Omental fat pad (tissue), 4 donors: ENCODE measurements around the gene PRDM7. TPM values are rescaled to one million over a fixed set of nuclear protein-coding genes. Genes with fewer than 3 reads are reported as not detected.

Source experiments
- ATAC-seq: fragments of 150-250 bp; one replicate; pipeline ENCODE4 v1.9.1; 2016; ENCODE audit warnings: mild to moderate bottlenecking, moderate library complexity; ENCODE audit not compliant: low FRiP score
- DNase-seq: peaks from one replicate; pipeline ENCODE4 v3.0.0-alpha.2; 2019; ENCODE audit warnings: low spot score
- total RNA-seq, 4 donors: library from RNA; depleted of rRNA; stranded (reverse); fragments of >200 nt; gene quantifications; one replicate each; pipeline ENCODE4 v1.1.0, GENCODE V29; 2016
- TF ChIP-seq, protein P1 (sequence below), 3 donors: fragments of 450-650 bp; IDR thresholded peaks; one replicate each; pipeline ENCODE4 v1.5.1; 2016 to 2017; ENCODE audit warnings: antibody characterized with exemption in 3 of 3, mild to moderate bottlenecking in 3 of 3, moderate library complexity in 2 of 3

PRDM7 gene
- total RNA-seq, 4 donors from 2014 or later: not detected

DNA sequence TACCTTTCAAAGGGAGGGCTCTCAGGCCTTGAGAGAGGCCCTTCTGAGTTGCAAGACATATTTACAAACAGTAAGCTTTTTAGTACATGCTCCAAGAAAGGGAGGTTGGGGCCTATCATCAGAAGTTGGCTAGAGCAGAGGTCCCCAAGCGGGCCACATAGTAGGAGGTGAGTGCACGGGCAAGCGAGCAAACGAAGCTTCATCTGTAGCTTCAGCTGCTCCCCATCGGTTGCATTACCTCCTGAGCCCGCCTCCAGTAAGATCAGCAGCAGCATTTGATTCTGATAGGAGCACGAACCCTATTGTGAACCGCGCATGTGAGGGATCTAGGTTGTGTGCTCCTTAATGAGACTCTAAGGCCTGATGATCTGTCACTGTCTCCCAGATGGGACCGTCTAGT is 26.2 kb downstream of the PRDM7 start:
- TF ChIP-seq, protein P1, sequence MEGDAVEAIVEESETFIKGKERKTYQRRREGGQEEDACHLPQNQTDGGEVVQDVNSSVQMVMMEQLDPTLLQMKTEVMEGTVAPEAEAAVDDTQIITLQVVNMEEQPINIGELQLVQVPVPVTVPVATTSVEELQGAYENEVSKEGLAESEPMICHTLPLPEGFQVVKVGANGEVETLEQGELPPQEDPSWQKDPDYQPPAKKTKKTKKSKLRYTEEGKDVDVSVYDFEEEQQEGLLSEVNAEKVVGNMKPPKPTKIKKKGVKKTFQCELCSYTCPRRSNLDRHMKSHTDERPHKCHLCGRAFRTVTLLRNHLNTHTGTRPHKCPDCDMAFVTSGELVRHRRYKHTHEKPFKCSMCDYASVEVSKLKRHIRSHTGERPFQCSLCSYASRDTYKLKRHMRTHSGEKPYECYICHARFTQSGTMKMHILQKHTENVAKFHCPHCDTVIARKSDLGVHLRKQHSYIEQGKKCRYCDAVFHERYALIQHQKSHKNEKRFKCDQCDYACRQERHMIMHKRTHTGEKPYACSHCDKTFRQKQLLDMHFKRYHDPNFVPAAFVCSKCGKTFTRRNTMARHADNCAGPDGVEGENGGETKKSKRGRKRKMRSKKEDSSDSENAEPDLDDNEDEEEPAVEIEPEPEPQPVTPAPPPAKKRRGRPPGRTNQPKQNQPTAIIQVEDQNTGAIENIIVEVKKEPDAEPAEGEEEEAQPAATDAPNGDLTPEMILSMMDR (IDR thresholded peaks at IDR 0.05): no peak
- ATAC-seq: no peak

DNA sequence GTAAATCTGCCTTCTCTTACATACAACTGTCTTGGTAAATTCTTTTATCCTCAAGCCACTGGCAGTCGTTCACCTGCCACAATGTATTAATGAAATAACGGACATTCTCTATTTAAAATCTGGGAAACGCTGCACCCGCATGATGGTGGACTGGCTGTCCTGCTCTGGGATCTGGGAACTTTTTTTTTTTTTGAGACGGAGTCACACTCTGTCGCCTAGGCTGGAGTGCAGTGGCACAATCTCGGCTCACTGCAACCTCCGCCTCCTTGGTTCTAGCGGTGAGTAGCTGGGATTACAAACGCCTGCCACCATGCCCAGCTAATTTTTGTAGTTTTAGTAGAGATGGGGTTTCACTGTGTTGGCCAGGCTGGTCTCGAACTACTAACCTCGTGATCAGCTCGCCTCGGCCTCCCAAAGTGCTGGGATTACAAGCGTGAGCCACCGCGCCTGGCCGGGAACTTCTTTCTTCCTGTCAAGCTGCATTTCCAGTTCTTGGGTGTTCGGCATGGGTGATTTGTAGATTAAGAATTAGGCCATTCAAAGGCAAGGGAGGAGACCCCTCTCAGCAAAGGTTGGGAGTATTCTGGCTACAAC is 28.3 kb downstream of the PRDM7 start:
- no peak for DNase-seq
- TF ChIP-seq, protein P1 (IDR thresholded peaks at IDR 0.05): no peak
- no peak for ATAC-seq

More for the DNA sequence above, 26.2 kb downstream of the PRDM7 start:
- DNase-seq: no peak

DNA sequence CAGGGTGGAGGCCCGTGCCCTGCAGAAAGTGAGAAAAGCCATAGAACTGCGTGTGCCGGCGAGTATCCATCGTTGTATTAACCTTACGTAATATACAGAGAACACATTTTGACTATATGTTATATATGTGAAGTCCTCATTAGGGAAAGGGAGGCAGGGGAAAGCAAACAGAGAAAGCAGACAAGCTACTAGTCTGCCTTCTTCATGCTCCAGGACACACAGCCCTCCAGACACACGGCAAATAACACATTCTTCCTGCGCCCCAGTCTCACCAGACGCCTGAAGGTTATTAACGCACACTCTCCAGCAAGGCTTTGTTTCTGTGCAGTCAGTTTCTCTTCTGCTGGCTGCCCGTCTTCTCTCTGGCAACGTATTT is 28.8 kb downstream of the PRDM7 start:
- TF ChIP-seq, protein P1 (IDR thresholded peaks at IDR 0.05): no peak
- DNase-seq: no peak
- ATAC-seq: no peak

DNA sequence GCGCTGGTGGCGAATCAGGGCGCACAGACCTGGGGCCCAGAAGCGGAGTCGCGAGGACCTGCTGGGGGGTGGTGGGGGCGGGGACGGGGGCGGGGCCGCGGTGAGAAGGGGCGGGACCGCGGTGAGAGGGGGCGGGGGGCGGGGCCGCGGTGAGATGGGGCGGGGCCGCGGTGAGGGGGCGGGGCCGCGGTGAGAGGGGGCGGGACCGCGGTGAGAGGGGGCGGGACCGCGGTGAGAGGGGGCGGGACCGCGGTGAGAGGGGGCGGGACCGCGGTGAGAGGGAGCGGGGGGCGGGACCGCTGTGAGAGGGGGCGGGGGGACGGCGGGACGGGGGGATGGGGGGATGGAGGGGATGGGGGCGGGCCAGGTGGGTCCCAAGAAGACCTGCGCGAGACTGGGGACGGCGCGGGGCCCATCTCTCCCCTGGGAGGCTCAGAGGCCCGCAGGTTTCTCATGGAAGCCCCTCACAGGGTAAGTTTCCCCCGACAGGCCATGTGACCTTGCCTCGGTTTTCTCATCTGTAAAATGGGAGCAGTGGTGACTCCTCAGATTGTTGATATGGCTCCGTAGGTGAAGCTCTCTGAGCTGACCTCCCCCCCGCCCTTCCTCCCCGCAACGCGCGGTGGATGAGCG is 29.3 kb downstream of the PRDM7 start:
- ATAC-seq (no peak), DNase-seq (no peak)
- TF ChIP-seq, protein P1 (IDR thresholded peaks at IDR 0.05): no peak

DNA sequence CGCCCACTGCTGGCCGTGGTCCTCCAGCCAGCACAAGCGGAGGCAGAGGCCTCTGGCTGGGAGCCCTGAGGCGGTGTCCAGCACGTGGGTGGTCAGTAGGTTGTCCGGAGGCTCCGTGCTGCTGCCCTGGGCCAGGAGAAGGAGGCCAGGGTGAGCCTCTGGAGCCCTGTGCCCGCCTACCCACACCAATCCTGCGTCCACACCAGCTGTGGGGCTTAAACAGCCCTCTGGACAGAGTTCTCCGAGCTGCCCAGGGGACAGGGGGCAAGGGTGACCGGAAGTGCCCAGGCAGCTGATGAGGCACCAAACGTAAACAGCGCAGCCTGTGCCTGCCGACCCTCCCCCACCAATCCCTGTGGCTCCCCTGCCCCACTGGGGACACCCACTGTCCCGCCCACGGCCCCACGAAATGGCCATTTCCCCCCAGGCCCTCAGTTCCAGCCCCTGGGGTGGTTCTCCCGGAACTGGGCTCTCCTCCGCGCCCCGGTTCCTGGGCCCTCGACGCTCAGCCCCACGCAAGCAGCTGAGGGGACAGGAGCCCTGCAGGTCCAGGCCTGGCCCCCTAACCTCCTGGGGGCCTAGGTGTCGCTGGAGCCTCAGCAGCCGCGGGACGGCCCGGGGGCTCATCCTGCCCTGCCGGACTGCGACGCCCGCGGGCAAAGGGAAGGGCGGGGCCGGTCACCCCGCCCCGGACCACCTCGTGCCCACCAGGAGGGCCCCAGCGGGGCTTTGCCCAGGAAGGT is 30.0 kb downstream of the PRDM7 start:
- TF ChIP-seq, protein P1 (IDR thresholded peaks at IDR 0.05): no peak
- ATAC-seq: peak; percentile 83
- DNase-seq: peak; percentile 43

DNA sequence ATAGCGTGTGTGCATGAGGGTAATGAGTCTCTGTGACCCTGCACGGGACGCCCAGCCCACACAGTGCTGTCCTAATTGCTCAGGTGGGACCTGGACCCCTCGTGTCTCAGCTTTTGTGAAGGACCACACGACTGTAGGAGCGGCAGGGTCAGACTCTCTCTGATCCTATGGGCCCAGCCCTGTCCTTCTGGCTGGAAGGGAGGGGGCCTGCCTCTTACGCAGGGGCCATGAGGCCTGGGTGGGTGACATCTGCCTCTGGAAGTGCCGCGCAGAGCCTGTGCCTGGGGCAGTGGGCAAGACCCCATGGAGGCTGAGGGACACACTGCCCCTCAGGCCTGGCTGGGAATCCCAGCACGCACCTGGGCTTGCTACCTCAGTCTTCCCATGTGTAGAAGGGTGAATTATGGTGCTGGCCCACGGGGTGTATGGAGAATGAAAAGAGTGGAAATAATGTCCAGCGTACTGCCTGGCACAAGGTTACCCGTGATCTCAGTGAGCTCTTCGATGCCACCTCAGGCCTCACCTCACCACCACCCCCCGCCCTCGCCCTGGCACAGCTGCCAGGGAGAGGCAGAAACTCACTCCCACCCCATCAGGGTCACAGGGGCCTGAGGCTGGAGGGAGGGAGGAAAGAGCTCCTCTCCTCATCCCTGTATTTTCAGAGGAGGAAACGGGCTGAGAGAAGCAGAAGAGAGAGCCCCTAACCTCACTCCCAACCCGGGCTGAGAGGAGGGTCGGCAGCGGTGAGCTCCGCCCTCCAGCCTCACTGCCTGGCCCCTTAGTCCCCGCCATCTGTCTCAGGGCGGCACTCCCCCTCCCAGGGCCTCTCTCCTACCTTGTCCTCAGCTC is 30.8 kb downstream of the PRDM7 start:
- DNase-seq (no peak), ATAC-seq (peak; percentile 39)
- TF ChIP-seq, protein P1 (IDR thresholded peaks at IDR 0.05): no peak
